Heart left ventricle (tissue), 16 donors: ENCODE data around the gene PDK2. TPM values are rescaled to one million over a fixed set of nuclear protein-coding genes. Genes with fewer than 3 reads are reported as not detected.

ENCODE experiments used
- ATAC-seq, 4 donors: fragments of 200-7000 bp; cut with Tn5 transposase; one replicate each; pipeline ENCODE4 v1.9.1; 2020 to 2022; ENCODE audit warnings: moderate library complexity in 4 of 4, mild to moderate bottlenecking in 3 of 4, moderate number of reproducible peaks in 1 of 4
- DNase-seq, 5 donors: peaks; one replicate each; pipeline ENCODE4 v3.0.0-alpha.2; 2020
- H3K27ac ChIP-seq, 12 donors: fragments of 200-600 bp; sonication (generic) in 4 of 12; one replicate each; pipeline versions ENCODE4 v1.5.0 to v1.8.0; 2016 to 2022; ENCODE audit warnings: mild to moderate bottlenecking in 2 of 12
- H3K27me3 ChIP-seq, 9 donors: fragments of 200-600 bp; sonication (generic) in 2 of 9; one replicate each; pipeline versions ENCODE4 v1.5.1 to v1.8.0; 2016 to 2022; ENCODE audit warnings: mild to moderate bottlenecking in 3 of 9
- H3K36me3 ChIP-seq, 9 donors: fragments of 200-600 bp; sonication (generic) in 2 of 9; one replicate each; pipeline versions ENCODE4 v1.5.0 to v1.8.0; 2018 to 2022; ENCODE audit warnings: mild to moderate bottlenecking in 2 of 9
- H3K4me1 ChIP-seq, 12 donors: fragments of 200-600 bp; sonication (generic) in 4 of 12; one replicate each; pipeline versions ENCODE4 v1.5.0 to v1.8.0; 2016 to 2022; ENCODE audit warnings: mild to moderate bottlenecking in 3 of 12
- H3K4me3 ChIP-seq, 12 donors: fragments of 200-600 bp; sonication (generic) in 4 of 12; one replicate each; pipeline versions ENCODE4 v1.5.0 to v1.8.0; 2017 to 2022; ENCODE audit warnings: mild to moderate bottlenecking in 9 of 12, moderate library complexity in 4 of 12
- H3K9me3 ChIP-seq, 12 donors: fragments of 200-600 bp; sonication (generic) in 4 of 12; one replicate each; pipeline versions ENCODE4 v1.5.0 to v1.8.0; 2016 to 2022; ENCODE audit warnings: mild to moderate bottlenecking in 1 of 12
- POLR2A ChIP-seq, 2 donors: fragments of 450-650 bp; IDR thresholded peaks; one replicate each; pipeline ENCODE4 v1.6.1; 2017; ENCODE audit warnings: antibody characterized with exemption in 2 of 2, mild to moderate bottlenecking in 2 of 2, moderate library complexity in 2 of 2
- WGBS, 4 donors: extraction: QIAGEN DNeasy Blood & Tissue Kit in 2 of 4; methylation state at CpG; one replicate each; pipeline versions ENCODE4 v1.1.5 to v1.1.7; 2013 to 2018; 5-methylcytosine and 5-hydroxymethylcytosine counted together
- intact Hi-C, 10 donors: fragments of 100-400 bp; cut with DNase I; formaldehyde crosslinking; loops; one replicate each; pipeline versions ENCODE4 v1.11.1 to v1.14.2; 2022
- polyA plus RNA-seq, 2 donors: library from polyadenylated mRNA; stranded (reverse); fragments of 200-250 nt; gene quantifications; one replicate each; pipeline ENCODE4 v1.2.3, GENCODE V29; 2013
- total RNA-seq, 9 donors: library from RNA; depleted of rRNA in 2 of 9; stranded (reverse); fragments of >200 nt in 2 of 9; fragmentation: NEBNext Ultra II Directional in 3 of 9; extraction: Animal tissue kit (Norgen Biotek cat#: 25700) in 3 of 9; gene quantifications; one replicate each; pipeline versions ENCODE4 v1.1.0 to v1.2.4, GENCODE V29; 2016 to 2023
- TF ChIP-seq, protein P1 (sequence below), 12 donors: fragments of 200-600 bp; sonication (generic) in 4 of 12; IDR thresholded peaks; one replicate each; pipeline versions ENCODE4 v1.5.0 to v1.8.0; 2018 to 2022; ENCODE audit warnings: antibody characterized with exemption in 12 of 12, mild to moderate bottlenecking in 5 of 12
- donor health status: ischemic (EF 13 %, LVEDD 7.1; RV severe dilation, severe dysfunction).
- donor health status: healthy with polysubstance abuse.
- donor health status: DM: no; HTN: yes; CAD: no.
- donor health status: DM: no; HTN: no; CAD: no.
- donor health status: ischemic (EF 25% LVEDD 6.9; RV normal size, moderate dysfunction).
- donor health status: ischemic (EF 25% LVEDD 5.7; RV mildly dilated, moderate dysfunction).
- donor health status: healthy.
- donor health status: DM: yes; HTN: yes; CAD: no.
- donor health status: ischemic (EF 35%, LVEDD 5.7; RV mildly dilated, moderate dysfunction).
- donor health status: nonischemic (EF 11% LVEDD 7.7; RV severe dilation, severe dysfunction).
- donor health status: DM: yes; HTN: yes; CAD: no.
- donor health status: PGD.
- donor health status: ischemic (EF 29% LVEDD 5.4; RV normal size, mild dysfunction).
- donor health status: nonischemic (EF 23%, LVEDD 6.1; RV moderate dilation, normal function).

The PDK2 gene
- total and polyA plus RNA-seq, 11 donors, result 125 to 490 (median 187) TPM

DNA sequence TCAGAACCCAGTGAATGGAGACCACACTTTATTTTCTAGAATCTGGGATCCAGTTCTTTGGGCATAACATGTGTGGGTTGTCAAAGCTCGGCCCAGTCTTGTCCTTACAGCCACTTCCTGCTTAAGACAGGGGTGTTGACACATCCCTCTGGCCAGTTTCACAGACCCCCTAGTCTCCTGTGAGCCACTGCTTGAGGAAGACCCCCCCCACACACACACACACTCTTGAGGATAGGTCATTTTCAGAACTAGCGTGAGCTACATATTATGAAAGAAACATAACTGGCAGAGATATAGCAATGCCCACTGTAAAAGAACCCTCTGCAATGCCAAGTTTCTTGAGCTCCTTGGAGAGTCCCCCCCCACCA is 3.2 kb upstream of the PDK2 start:
- DNase-seq (no peak), ATAC-seq (no peak)
- no peak overlapping the region for H3K4me3 ChIP-seq
- peaks cover 0 to 23% (median 9%) of the 10 kb centered on the region in 12 donors for H3K4me1 ChIP-seq
- H3K36me3 ChIP-seq, result peaks cover 0 to 14% (median 9%) of the 10 kb centered on the region in 9 donors
- H3K27me3 ChIP-seq, result no peaks in the 10 kb centered on the region
- no peaks in the 10 kb centered on the region for H3K9me3 ChIP-seq
- no peak for TF ChIP-seq POLR2A (IDR thresholded peaks at IDR 0.05)
- TF ChIP-seq, protein P1, sequence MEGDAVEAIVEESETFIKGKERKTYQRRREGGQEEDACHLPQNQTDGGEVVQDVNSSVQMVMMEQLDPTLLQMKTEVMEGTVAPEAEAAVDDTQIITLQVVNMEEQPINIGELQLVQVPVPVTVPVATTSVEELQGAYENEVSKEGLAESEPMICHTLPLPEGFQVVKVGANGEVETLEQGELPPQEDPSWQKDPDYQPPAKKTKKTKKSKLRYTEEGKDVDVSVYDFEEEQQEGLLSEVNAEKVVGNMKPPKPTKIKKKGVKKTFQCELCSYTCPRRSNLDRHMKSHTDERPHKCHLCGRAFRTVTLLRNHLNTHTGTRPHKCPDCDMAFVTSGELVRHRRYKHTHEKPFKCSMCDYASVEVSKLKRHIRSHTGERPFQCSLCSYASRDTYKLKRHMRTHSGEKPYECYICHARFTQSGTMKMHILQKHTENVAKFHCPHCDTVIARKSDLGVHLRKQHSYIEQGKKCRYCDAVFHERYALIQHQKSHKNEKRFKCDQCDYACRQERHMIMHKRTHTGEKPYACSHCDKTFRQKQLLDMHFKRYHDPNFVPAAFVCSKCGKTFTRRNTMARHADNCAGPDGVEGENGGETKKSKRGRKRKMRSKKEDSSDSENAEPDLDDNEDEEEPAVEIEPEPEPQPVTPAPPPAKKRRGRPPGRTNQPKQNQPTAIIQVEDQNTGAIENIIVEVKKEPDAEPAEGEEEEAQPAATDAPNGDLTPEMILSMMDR (IDR thresholded peaks at IDR 0.05), result no peak
- H3K27ac ChIP-seq, result no peak overlapping the region
- WGBS, 4 donors, result 55 to 68% (median 66%) methylated on average over 2 of the region's 2 CpGs
- intact Hi-C loops, result loop anchor here in 7 of 10 donors (5.0 to 10.0 kb wide), 4 partner anchors 35 to 205 kb away; partner anchors contain the start of gene ITGA3 (in 2 of the 7)

- DNase-seq (no peak), ATAC-seq (no peak)
- Histone ChIP-seq H3K9me3 (no peaks in the 10 kb centered on the region), H3K4me3 (no peak overlapping the region), H3K36me3 (peaks cover 0 to 28% (median 18%) of the 10 kb centered on the region in 9 donors), H3K27ac (no peak overlapping the region), H3K27me3 (no peaks in the 10 kb centered on the region), H3K4me1 (peaks cover 0 to 35% (median 23%) of the 10 kb centered on the region in 12 donors)
- intact Hi-C loops, result loop anchor here in 7 of 10 donors (5.0 to 10.0 kb wide), 4 partner anchors 36 to 204 kb away; partner anchors contain the start of gene ITGA3 (in 2 of the 7)
- WGBS, 4 donors, result 83 to 92% (median 88%) methylated on average over 3 of the region's 3 CpGs
- TF ChIP-seq, protein P1 (IDR thresholded peaks at IDR 0.05), result no peak
- TF ChIP-seq POLR2A (IDR thresholded peaks at IDR 0.05), result no peak
These were observed 1.9 kb upstream of the PDK2 start for GRCh38 chr17:50093246-50093645.

DNA sequence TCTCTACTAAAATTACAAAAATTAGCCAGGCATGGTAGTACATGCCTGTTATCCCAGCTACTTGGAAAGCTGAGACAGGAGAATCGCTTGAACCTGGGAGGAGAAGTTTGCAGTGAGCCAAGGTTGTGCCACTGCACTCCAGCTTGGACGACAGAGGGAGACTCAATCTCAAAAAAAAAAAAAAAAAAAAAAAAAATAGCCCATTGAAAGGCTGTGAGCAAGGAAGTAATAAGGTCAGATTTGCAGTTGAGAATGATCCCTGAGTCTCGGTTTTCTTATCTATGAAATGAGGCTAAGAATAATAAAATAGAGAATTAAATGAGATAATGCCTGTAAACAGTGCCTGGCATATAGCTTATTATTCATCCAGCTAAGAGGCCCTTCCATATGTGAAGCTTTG is 1.3 kb upstream of the PDK2 start:
- H3K4me1 ChIP-seq, result peaks cover 0 to 41% (median 28%) of the 10 kb centered on the region in 12 donors
- TF ChIP-seq, protein P1 (IDR thresholded peaks at IDR 0.05), result no peak
- no peak for TF ChIP-seq POLR2A (IDR thresholded peaks at IDR 0.05)
- no peaks in the 10 kb centered on the region for H3K9me3 ChIP-seq
- no peak overlapping the region for H3K4me3 ChIP-seq
- no peaks in the 10 kb centered on the region for H3K27me3 ChIP-seq
- ATAC-seq (no peak), DNase-seq (no peak)
- intact Hi-C loops, result loop anchor here in 9 of 10 donors (1.0 to 10.0 kb wide), 9 partner anchors 37 to 203 kb away; partner anchors contain the start of gene ITGA3 (in 2 of the 9)
- H3K27ac ChIP-seq, result peak overlapping the region in 3 of 12 donors; percentile 87 to 97 (median 94)
- H3K36me3 ChIP-seq, result peaks cover 0 to 32% (median 24%) of the 10 kb centered on the region in 9 donors
- WGBS, 4 donors, result 31 to 41% (median 38%) methylated on average over 3 of the region's 3 CpGs

DNA sequence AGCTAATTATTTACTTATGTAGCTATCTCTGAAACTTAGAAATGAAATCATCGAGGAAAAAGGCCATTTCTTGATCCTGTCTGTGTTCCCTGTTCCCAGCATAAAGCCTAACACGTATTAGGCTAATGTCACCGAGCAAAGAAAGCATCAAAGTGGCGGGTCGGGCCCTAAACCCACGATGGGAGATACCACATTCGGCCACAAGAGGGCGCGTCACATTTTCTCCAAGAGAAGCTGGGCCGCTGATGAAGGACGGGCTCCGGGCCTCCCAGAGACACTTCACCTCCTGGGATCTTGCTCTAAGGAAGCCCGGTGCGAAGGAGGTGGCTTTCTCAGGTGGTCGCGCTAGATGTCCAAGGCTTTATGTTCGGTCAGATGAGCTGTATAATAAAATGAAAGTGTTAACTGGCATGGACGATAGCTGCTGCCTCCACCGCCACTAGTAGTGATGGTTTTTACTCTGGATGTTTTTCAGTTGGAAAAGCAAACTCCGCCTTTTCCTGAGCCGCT is 853 bp upstream of the PDK2 start:
- 0 to 1% (median 0%) methylated on average over 21 of the region's 21 CpGs for WGBS, 4 donors
- H3K4me3 ChIP-seq, result peak overlapping the region; percentile 63 to 97 (median 79)
- intact Hi-C loops, result loop anchor here in 9 of 10 donors (1.0 to 10.0 kb wide), 9 partner anchors 37 to 203 kb away; partner anchors contain the start of gene ITGA3 (in 2 of the 9)
- peak; percentile 90 to 93 (median 91) for DNase-seq
- peak overlapping the region; percentile 69 to 97 (median 88) for H3K27ac ChIP-seq
- H3K36me3 ChIP-seq, result peaks cover 0 to 32% (median 27%) of the 10 kb centered on the region in 9 donors
- TF ChIP-seq, protein P1 (IDR thresholded peaks at IDR 0.05), result peak; percentile 87 to 98 (median 95)
- TF ChIP-seq POLR2A (IDR thresholded peaks at IDR 0.05), result no peak
- H3K27me3 ChIP-seq, result no peaks in the 10 kb centered on the region
- peak; percentile 55 to 81 (median 68) for ATAC-seq
- H3K9me3 ChIP-seq, result no peaks in the 10 kb centered on the region
- peaks cover 0 to 46% (median 30%) of the 10 kb centered on the region in 12 donors for H3K4me1 ChIP-seq
